ENCODE data around the gene COL19A1.
A peak's percentile ranks its signal among the peaks of the same experiment; 100 is the strongest.

COL19A1 gene

GRCh38 chr6:69894578-69895347 lies 28.4 kb downstream of the COL19A1 start:
- TF ChIP-seq CTCF (IDR thresholded peaks at IDR 0.05; ENCODE audit: low read depth, low read length) (no peak), POLR2A (IDR thresholded peaks at IDR 0.05; ENCODE audit: extremely low read depth, insufficient read length) (no peak), MAX (IDR thresholded peaks at IDR 0.05; ENCODE audit: low read depth, low read length) (no peak), MYC (IDR thresholded peaks at IDR 0.05; ENCODE audit: low read depth, low read length) (no peak)
- H3K4me3 ChIP-seq (ENCODE audit: low read depth, low read length) = no peak overlapping the region
- peak; percentile 67 for DNase-seq (ENCODE audit: low read depth)

- no peak for TF ChIP-seq CTCF (IDR thresholded peaks at IDR 0.05; ENCODE audit: low read depth, low read length)
- no peak for TF ChIP-seq POLR2A (IDR thresholded peaks at IDR 0.05; ENCODE audit: extremely low read depth, insufficient read length)
- no peak for TF ChIP-seq MAX (IDR thresholded peaks at IDR 0.05; ENCODE audit: low read depth, low read length)
- DNase-seq (ENCODE audit: low read depth) = no peak
- H3K4me3 ChIP-seq (ENCODE audit: low read depth, low read length) = no peak overlapping the region
Observed at GRCh38 chr6:69895396-69895795, 29.0 kb downstream of the COL19A1 start.

- TF ChIP-seq POLR2A (IDR thresholded peaks at IDR 0.05; ENCODE audit: extremely low read depth, insufficient read length) (no peak), MYC (IDR thresholded peaks at IDR 0.05; ENCODE audit: low read depth, low read length) (no peak)
- H3K4me3 ChIP-seq (ENCODE audit: low read depth, low read length) = no peak overlapping the region
- no peak for DNase-seq (ENCODE audit: low read depth)
Observed at GRCh38 chr6:69900869-69901268, 34.5 kb downstream of the COL19A1 start.

GRCh38 chr6:69901361-69901760 lies 35.0 kb downstream of the COL19A1 start:
- TF ChIP-seq MYC (IDR thresholded peaks at IDR 0.05; ENCODE audit: low read depth, low read length) = no peak
- no peak for DNase-seq (ENCODE audit: low read depth)

GRCh38 chr6:69907981-69908498 lies 41.7 kb downstream of the COL19A1 start:
- H3K4me3 ChIP-seq (ENCODE audit: low read depth, low read length) = no peak overlapping the region
- no peak for TF ChIP-seq POLR2A (IDR thresholded peaks at IDR 0.05; ENCODE audit: extremely low read depth, insufficient read length)
- TF ChIP-seq MAX (IDR thresholded peaks at IDR 0.05; ENCODE audit: low read depth, low read length) = no peak
- no peak for TF ChIP-seq MYC (IDR thresholded peaks at IDR 0.05; ENCODE audit: low read depth, low read length)
- TF ChIP-seq CTCF (IDR thresholded peaks at IDR 0.05; ENCODE audit: low read depth, low read length) = no peak
- DNase-seq (ENCODE audit: low read depth) = no peak

More at GRCh38 chr6:69901361-69901760, 35.0 kb downstream of the COL19A1 start:
- no peak overlapping the region for H3K4me3 ChIP-seq (ENCODE audit: low read depth, low read length)

GRCh38 chr6:69913361-69913760 lies 47.0 kb downstream of the COL19A1 start:
- H3K4me3 ChIP-seq (ENCODE audit: low read depth, low read length) = no peak overlapping the region
- TF ChIP-seq CTCF (IDR thresholded peaks at IDR 0.05; ENCODE audit: low read depth, low read length) = no peak
- no peak for DNase-seq (ENCODE audit: low read depth)

- no peak for DNase-seq (ENCODE audit: low read depth)
- TF ChIP-seq MAX (IDR thresholded peaks at IDR 0.05; ENCODE audit: low read depth, low read length) (no peak), POLR2A (IDR thresholded peaks at IDR 0.05; ENCODE audit: extremely low read depth, insufficient read length) (no peak), CTCF (IDR thresholded peaks at IDR 0.05; ENCODE audit: low read depth, low read length) (no peak), MYC (IDR thresholded peaks at IDR 0.05; ENCODE audit: low read depth, low read length) (no peak)
- H3K4me3 ChIP-seq (ENCODE audit: low read depth, low read length) = no peak overlapping the region
Observed at GRCh38 chr6:69914015-69914485, 47.7 kb downstream of the COL19A1 start.
